ENCODE measurements around the gene SERF1A.
"Not testable (repeated sequence)": the region's sequence is repeated elsewhere in the genome, so short reads cannot be mapped to it uniquely, and the experiment has no call there.

The SERF1A gene

GRCh38 chr5:70900533-70901271 lies at the start of gene SERF1A:
Gene SERF1A (plus strand): TSS chr5:70900669. CDS start chr5:70900870, 201 bp downstream.
- H3K36me3 ChIP-seq (ENCODE audit: low read depth); H3K4me3 ChIP-seq (ENCODE audit: severe bottlenecking); H3K27me3 ChIP-seq (ENCODE audit: insufficient read depth, poor library complexity, severe bottlenecking); H3K9me3 ChIP-seq (ENCODE audit: severe bottlenecking); H3K27ac ChIP-seq (ENCODE audit: poor library complexity, severe bottlenecking); H3K4me1 ChIP-seq (ENCODE audit: insufficient read depth, poor library complexity, severe bottlenecking); DNase-seq (ENCODE audit: low spot score): not testable (repeated sequence)
- ATAC-seq (ENCODE audit: low read depth): peak; percentile 91

GRCh38 chr5:70866778-70867177 lies 33.7 kb upstream of the SERF1A start:
- H3K9me3 ChIP-seq (ENCODE audit: severe bottlenecking); H3K36me3 ChIP-seq (ENCODE audit: low read depth); H3K4me3 ChIP-seq (ENCODE audit: severe bottlenecking); DNase-seq (ENCODE audit: low spot score); H3K27me3 ChIP-seq (ENCODE audit: insufficient read depth, poor library complexity, severe bottlenecking); ATAC-seq (ENCODE audit: low read depth); H3K27ac ChIP-seq (ENCODE audit: poor library complexity, severe bottlenecking); H3K4me1 ChIP-seq (ENCODE audit: insufficient read depth, poor library complexity, severe bottlenecking): not testable (repeated sequence)

DNA sequence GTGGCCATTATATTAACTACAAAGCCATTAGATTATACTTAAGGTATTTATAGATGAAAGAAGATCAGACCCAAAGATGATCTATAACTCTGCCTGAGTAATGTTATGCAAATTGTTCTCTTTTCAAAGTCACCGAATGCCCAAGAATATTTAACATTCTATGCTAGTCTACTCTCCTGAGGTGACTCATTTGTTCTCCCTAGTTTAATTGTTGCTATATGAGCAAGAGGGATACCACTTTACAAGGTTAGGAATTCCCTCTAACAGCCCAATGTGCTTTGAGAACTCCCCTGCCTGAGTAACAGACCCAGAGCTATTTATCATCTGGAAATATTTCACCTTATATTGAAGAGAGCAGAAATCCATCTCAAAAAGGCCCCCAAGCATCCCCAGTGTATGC lies 29.8 kb upstream of the SERF1A start:
- ATAC-seq (ENCODE audit: low read depth): peak; percentile 84
- H3K4me3 ChIP-seq (ENCODE audit: severe bottlenecking); H3K27ac ChIP-seq (ENCODE audit: poor library complexity, severe bottlenecking); H3K9me3 ChIP-seq (ENCODE audit: severe bottlenecking); H3K4me1 ChIP-seq (ENCODE audit: insufficient read depth, poor library complexity, severe bottlenecking); H3K27me3 ChIP-seq (ENCODE audit: insufficient read depth, poor library complexity, severe bottlenecking); H3K36me3 ChIP-seq (ENCODE audit: low read depth); DNase-seq (ENCODE audit: low spot score): not testable (repeated sequence)

DNA sequence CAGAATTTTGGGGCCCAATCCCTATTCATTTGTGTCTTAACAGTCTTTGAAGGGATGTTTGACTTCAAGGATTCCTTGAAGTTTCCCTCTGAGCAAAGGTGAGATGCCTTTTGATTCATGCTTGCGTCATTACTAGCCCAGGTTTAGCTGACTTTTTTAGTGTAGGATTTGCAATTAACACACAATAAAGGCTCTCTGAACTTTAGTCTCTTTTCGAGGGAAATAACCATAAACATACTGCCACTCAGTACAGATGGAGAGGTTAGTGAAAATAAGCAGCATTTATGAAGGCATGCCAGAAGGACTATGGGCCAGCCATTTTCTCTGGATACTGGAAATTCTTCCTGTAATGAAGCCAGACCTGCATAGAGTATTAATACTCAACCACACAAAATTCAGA lies 4.4 kb upstream of the SERF1A start:
- H3K9me3 ChIP-seq (ENCODE audit: severe bottlenecking); ATAC-seq (ENCODE audit: low read depth); H3K27ac ChIP-seq (ENCODE audit: poor library complexity, severe bottlenecking); DNase-seq (ENCODE audit: low spot score); H3K4me1 ChIP-seq (ENCODE audit: insufficient read depth, poor library complexity, severe bottlenecking); H3K27me3 ChIP-seq (ENCODE audit: insufficient read depth, poor library complexity, severe bottlenecking); H3K36me3 ChIP-seq (ENCODE audit: low read depth); H3K4me3 ChIP-seq (ENCODE audit: severe bottlenecking): not testable (repeated sequence)

DNA sequence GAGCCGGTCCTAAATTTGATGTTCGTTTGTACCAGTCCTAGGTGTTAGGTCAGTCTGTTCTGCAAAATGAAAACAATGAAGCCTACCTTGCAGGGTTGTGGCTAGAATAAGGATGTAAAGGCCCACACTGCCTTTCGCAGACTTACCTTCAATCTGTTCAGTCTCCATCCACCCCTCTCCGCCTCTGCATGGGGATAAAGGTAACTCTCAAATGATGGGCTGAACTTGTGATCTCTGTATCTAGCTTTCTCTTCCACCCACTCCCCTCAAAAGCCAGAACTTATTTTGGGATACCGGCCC lies 753 bp downstream of the SERF1A start:
- H3K27me3 ChIP-seq (ENCODE audit: insufficient read depth, poor library complexity, severe bottlenecking); H3K4me3 ChIP-seq (ENCODE audit: severe bottlenecking); H3K9me3 ChIP-seq (ENCODE audit: severe bottlenecking); H3K4me1 ChIP-seq (ENCODE audit: insufficient read depth, poor library complexity, severe bottlenecking); DNase-seq (ENCODE audit: low spot score); H3K27ac ChIP-seq (ENCODE audit: poor library complexity, severe bottlenecking); H3K36me3 ChIP-seq (ENCODE audit: low read depth): not testable (repeated sequence)
- peak; percentile 36; the same call in 2 of the 3 replicates for ATAC-seq (ENCODE audit: low read depth)

DNA sequence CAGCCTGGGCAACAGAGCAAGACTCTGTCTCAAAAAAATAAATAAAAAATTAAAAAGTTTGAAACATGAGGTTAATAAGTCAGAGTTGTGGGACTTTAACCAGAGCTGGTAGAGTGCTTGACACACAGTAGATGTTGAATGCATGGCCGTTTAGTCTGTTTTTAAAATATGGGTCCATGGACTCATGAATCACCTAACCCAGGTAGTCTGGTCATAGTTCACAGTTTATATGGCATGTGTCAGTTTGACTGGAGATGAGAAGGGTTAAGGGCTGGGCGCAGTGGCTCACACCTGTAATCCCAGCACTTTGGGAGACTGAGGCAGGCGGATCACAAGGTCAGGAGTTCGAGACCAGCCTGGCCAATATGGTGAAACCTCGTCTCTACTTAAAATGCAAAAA lies 6.2 kb downstream of the SERF1A start:
- not testable (repeated sequence) for H3K4me1 ChIP-seq (ENCODE audit: insufficient read depth, poor library complexity, severe bottlenecking); ATAC-seq (ENCODE audit: low read depth); H3K27ac ChIP-seq (ENCODE audit: poor library complexity, severe bottlenecking); H3K27me3 ChIP-seq (ENCODE audit: insufficient read depth, poor library complexity, severe bottlenecking); H3K4me3 ChIP-seq (ENCODE audit: severe bottlenecking); DNase-seq (ENCODE audit: low spot score); H3K36me3 ChIP-seq (ENCODE audit: low read depth); H3K9me3 ChIP-seq (ENCODE audit: severe bottlenecking)

GRCh38 chr5:70916829-70917228 lies 16.4 kb downstream of the SERF1A start:
- not testable (repeated sequence) for DNase-seq (ENCODE audit: low spot score); H3K27me3 ChIP-seq (ENCODE audit: insufficient read depth, poor library complexity, severe bottlenecking); H3K27ac ChIP-seq (ENCODE audit: poor library complexity, severe bottlenecking); H3K36me3 ChIP-seq (ENCODE audit: low read depth); H3K4me3 ChIP-seq (ENCODE audit: severe bottlenecking); H3K4me1 ChIP-seq (ENCODE audit: insufficient read depth, poor library complexity, severe bottlenecking); H3K9me3 ChIP-seq (ENCODE audit: severe bottlenecking)
- ATAC-seq (ENCODE audit: low read depth): peak; percentile 51; the same call in 2 of the 3 replicates

- H3K4me1 ChIP-seq (ENCODE audit: insufficient read depth, poor library complexity, severe bottlenecking); DNase-seq (ENCODE audit: low spot score); ATAC-seq (ENCODE audit: low read depth); H3K4me3 ChIP-seq (ENCODE audit: severe bottlenecking); H3K36me3 ChIP-seq (ENCODE audit: low read depth); H3K27ac ChIP-seq (ENCODE audit: poor library complexity, severe bottlenecking); H3K27me3 ChIP-seq (ENCODE audit: insufficient read depth, poor library complexity, severe bottlenecking); H3K9me3 ChIP-seq (ENCODE audit: severe bottlenecking): not testable (repeated sequence)
Measured at GRCh38 chr5:70925211-70925562, 24.7 kb downstream of the SERF1A start.

GRCh38 chr5:70931709-70932368 lies 31.4 kb downstream of the SERF1A start:
- DNase-seq (ENCODE audit: low spot score); H3K4me1 ChIP-seq (ENCODE audit: insufficient read depth, poor library complexity, severe bottlenecking); H3K36me3 ChIP-seq (ENCODE audit: low read depth); H3K4me3 ChIP-seq (ENCODE audit: severe bottlenecking); H3K27me3 ChIP-seq (ENCODE audit: insufficient read depth, poor library complexity, severe bottlenecking); H3K27ac ChIP-seq (ENCODE audit: poor library complexity, severe bottlenecking); H3K9me3 ChIP-seq (ENCODE audit: severe bottlenecking); ATAC-seq (ENCODE audit: low read depth): not testable (repeated sequence)

DNA sequence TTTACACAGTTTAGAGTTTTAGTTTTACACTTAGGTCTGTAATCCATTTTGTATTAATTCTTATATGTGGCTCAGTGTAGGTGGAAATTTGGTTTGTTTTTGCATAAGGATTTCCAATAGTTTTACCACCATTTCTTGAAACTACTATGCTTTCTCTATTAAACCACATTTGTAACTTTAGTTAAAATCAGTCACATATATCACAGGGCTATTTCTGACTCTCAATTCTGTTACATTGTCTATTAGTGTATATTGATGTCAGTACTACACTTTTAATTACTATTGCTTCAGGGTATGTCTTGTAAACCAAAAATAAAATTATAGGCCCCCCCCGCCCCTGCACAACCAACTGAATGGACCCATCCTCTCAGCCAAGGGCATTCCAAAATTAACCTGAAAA lies 32.1 kb downstream of the SERF1A start:
- H3K4me1 ChIP-seq (ENCODE audit: insufficient read depth, poor library complexity, severe bottlenecking); H3K36me3 ChIP-seq (ENCODE audit: low read depth); H3K27ac ChIP-seq (ENCODE audit: poor library complexity, severe bottlenecking); DNase-seq (ENCODE audit: low spot score); H3K9me3 ChIP-seq (ENCODE audit: severe bottlenecking); H3K4me3 ChIP-seq (ENCODE audit: severe bottlenecking); H3K27me3 ChIP-seq (ENCODE audit: insufficient read depth, poor library complexity, severe bottlenecking); ATAC-seq (ENCODE audit: low read depth): not testable (repeated sequence)

GRCh38 chr5:70953068-70953467 lies 52.6 kb downstream of the SERF1A start:
- H3K27ac ChIP-seq (ENCODE audit: poor library complexity, severe bottlenecking); H3K4me1 ChIP-seq (ENCODE audit: insufficient read depth, poor library complexity, severe bottlenecking); H3K36me3 ChIP-seq (ENCODE audit: low read depth); DNase-seq (ENCODE audit: low spot score); H3K4me3 ChIP-seq (ENCODE audit: severe bottlenecking); ATAC-seq (ENCODE audit: low read depth); H3K27me3 ChIP-seq (ENCODE audit: insufficient read depth, poor library complexity, severe bottlenecking); H3K9me3 ChIP-seq (ENCODE audit: severe bottlenecking): not testable (repeated sequence)
